OCI-LY1 (cell line): ENCODE measurements around the gene UNC93A.
A peak's percentile ranks its signal among the peaks of the same experiment; 100 is the strongest.

ENCODE experiments used
- H2AFZ ChIP-seq: fragments of 200-600 bp; sonication (generic), shearing (Covaris generic); 2 replicates; pipeline ENCODE4 v1.6.0; 2014; ENCODE audit warnings: antibody characterized with exemption, mild to moderate bottlenecking, low read length
- H3F3A ChIP-seq: fragments of 200-600 bp; sonication (generic), shearing (Covaris generic); 2 replicates; pipeline ENCODE4 v1.6.0; 2014; ENCODE audit warnings: mild to moderate bottlenecking, antibody characterized with exemption, low read length, moderate library complexity; ENCODE audit not compliant: insufficient read depth
- H3K27ac ChIP-seq: fragments of 200-600 bp; sonication (generic); 2 replicates; pipeline ENCODE4 v1.5.1; 2014; ENCODE audit warnings: low read length, mixed run types, mild to moderate bottlenecking, low read depth; ENCODE audit not compliant: poor library complexity, severe bottlenecking
- H3K27me3 ChIP-seq: fragments of 200-600 bp; sonication (generic); 2 replicates; pipeline ENCODE4 v1.6.0; 2014; ENCODE audit warnings: antibody characterized with exemption, mild to moderate bottlenecking, low read length, moderate library complexity; ENCODE audit not compliant: insufficient read depth
- H3K36me3 ChIP-seq: fragments of 200-600 bp; sonication (generic); 2 replicates; pipeline ENCODE4 v1.6.1; 2014; ENCODE audit warnings: mild to moderate bottlenecking, antibody characterized with exemption, low read length, moderate library complexity, mixed read lengths; ENCODE audit not compliant: insufficient read depth
- H3K4me1 ChIP-seq: fragments of 200-600 bp; sonication (generic); 2 replicates; pipeline ENCODE4 v1.5.1; 2014; ENCODE audit warnings: mild to moderate bottlenecking, low read length, moderate library complexity; ENCODE audit not compliant: insufficient read depth, severe bottlenecking
- H3K4me2 ChIP-seq: fragments of 200-600 bp; sonication (generic), shearing (Covaris generic); 2 replicates; pipeline ENCODE4 v1.6.1; 2014; ENCODE audit warnings: low read length
- H3K4me3 ChIP-seq: fragments of 200-600 bp; sonication (generic); 2 replicates; pipeline ENCODE4 v1.5.1; 2014; ENCODE audit warnings: low read length, low read depth, mild to moderate bottlenecking, mixed read lengths; ENCODE audit not compliant: poor library complexity, severe bottlenecking
- H3K79me2 ChIP-seq: fragments of 200-600 bp; shearing (Covaris generic); 2 replicates; pipeline ENCODE4 v1.6.1; 2016; ENCODE audit warnings: mixed run types, low read length, mixed read lengths; ENCODE audit not compliant: insufficient read depth
- H3K9ac ChIP-seq: fragments of 200-600 bp; sonication (generic), shearing (Covaris generic); 2 replicates; pipeline ENCODE4 v1.6.1; 2014; ENCODE audit warnings: mild to moderate bottlenecking, low read length, mixed read lengths
- H3K9me2 ChIP-seq: fragments of 200-600 bp; sonication (generic), shearing (Covaris generic); 2 replicates; pipeline ENCODE4 v1.6.1; 2014; ENCODE audit warnings: low read depth, mild to moderate bottlenecking, low read length, mixed read lengths
- H3K9me3 ChIP-seq: fragments of 200-600 bp; shearing (Covaris generic); 2 replicates; pipeline ENCODE4 v1.6.1; 2014; ENCODE audit warnings: low read length, mixed read lengths
- H4K20me1 ChIP-seq: fragments of 200-600 bp; sonication (generic), shearing (Covaris generic); 2 replicates; pipeline ENCODE4 v1.6.0; 2016; ENCODE audit warnings: mild to moderate bottlenecking, low read length; ENCODE audit not compliant: insufficient read depth
- EZH2 ChIP-seq: fragments of 200-600 bp; sonication (generic), shearing (Covaris generic); IDR thresholded peaks from 2 replicates; pipeline ENCODE4 v1.8.0; 2017; ENCODE audit warnings: borderline replicate concordance, mixed run types, mild to moderate bottlenecking, antibody characterized with exemption, low read length, moderate library complexity, mixed read lengths
- TF ChIP-seq, protein P1 (sequence below): fragments of 200-600 bp; sonication (generic), shearing (Covaris generic); IDR thresholded peaks from 2 replicates; pipeline ENCODE4 v1.5.1; 2017; ENCODE audit warnings: mild to moderate bottlenecking, antibody characterized with exemption, low read length, moderate library complexity, mixed read lengths

Gene UNC93A

DNA sequence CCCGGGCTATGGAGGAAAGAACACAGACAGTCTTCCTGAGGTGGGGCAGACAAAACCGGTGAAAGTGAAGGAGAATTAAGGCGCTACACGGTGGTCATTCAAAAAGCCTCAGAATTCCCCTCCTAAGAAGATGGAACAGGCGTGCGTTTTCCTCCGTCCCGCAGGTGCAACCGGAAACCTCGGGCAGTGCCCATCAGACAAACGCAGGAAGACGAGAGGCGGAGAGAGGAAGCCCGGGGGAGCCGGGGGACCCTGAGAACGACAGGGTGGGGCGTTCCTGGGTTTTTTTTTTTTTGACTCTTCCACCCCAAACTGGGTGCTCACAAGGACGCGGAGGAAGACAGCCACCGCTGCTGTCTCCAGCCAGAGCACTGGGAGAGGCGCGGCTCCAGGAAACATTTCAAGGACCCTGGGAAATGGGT is 59.2 kb downstream of the UNC93A start:
- H3K27me3 ChIP-seq, result no peaks in the 10 kb centered on the region
- H4K20me1 ChIP-seq, result no peaks in the 10 kb centered on the region
- no peaks in the 10 kb centered on the region for H3F3A ChIP-seq
- H3K27ac ChIP-seq, result no peak overlapping the region
- TF ChIP-seq, protein P1, sequence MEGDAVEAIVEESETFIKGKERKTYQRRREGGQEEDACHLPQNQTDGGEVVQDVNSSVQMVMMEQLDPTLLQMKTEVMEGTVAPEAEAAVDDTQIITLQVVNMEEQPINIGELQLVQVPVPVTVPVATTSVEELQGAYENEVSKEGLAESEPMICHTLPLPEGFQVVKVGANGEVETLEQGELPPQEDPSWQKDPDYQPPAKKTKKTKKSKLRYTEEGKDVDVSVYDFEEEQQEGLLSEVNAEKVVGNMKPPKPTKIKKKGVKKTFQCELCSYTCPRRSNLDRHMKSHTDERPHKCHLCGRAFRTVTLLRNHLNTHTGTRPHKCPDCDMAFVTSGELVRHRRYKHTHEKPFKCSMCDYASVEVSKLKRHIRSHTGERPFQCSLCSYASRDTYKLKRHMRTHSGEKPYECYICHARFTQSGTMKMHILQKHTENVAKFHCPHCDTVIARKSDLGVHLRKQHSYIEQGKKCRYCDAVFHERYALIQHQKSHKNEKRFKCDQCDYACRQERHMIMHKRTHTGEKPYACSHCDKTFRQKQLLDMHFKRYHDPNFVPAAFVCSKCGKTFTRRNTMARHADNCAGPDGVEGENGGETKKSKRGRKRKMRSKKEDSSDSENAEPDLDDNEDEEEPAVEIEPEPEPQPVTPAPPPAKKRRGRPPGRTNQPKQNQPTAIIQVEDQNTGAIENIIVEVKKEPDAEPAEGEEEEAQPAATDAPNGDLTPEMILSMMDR, result no peak
- no peak for TF ChIP-seq EZH2
- no peaks in the 10 kb centered on the region for H3K36me3 ChIP-seq
- H3K9me2 ChIP-seq, result no peaks in the 10 kb centered on the region
- no peak overlapping the region for H3K9ac ChIP-seq
- H3K4me1 ChIP-seq, result peaks cover 10% of the 10 kb centered on the region
- no peaks in the 10 kb centered on the region for H3K79me2 ChIP-seq
- H3K4me2 ChIP-seq, result no peak overlapping the region
- no peaks in the 10 kb centered on the region for H3K9me3 ChIP-seq
- H3K4me3 ChIP-seq, result peak overlapping the region; percentile 57
- H2AFZ ChIP-seq, result no peak overlapping the region

DNA sequence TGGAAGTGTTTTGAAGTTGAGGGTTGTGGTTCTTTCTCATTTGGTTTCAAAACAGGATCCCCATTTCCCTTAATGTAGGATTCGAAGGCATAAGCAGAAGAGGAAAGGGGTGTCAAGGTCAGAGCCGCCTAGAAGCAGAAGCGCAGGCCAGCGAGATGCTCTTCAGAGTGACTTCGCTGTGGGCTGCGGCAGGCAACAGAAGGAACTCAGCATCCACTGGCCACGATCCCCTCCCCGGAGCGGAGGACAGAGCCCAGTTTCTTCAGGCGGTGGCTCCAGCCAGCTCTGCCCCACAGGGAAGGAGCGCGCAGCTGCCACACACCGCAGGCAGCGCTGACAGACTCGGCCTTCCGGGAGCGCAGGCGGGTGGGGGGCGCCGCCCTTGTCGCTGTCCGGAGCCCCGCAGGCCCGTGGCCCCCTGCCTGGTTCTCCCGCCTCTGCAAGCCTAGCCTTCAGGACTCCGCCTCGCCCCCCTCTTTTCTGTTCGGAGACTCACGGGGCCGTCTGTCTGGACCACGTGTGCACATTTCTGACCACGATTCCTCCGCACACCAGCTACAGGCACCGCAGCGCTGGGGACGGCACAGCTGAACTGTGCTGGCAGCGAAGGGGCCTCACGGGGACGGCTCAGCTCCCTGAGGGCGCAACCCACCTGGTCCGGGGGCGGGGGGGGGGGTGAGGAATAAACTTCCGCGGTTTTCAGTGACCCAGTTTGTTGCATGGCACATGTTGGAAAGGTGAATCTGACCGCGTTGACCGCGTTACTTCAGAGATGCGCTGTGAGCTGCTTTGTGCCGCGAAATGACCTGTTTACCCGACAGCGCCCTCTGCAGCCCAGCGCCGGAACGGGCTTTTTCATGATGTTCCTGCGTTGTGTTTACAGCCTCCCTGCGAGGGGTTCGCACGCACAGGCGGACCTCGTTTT is 59.9 kb downstream of the UNC93A start:
- no peaks in the 10 kb centered on the region for H3K27me3 ChIP-seq
- peak overlapping the region; percentile 57 for H3K4me3 ChIP-seq

DNA sequence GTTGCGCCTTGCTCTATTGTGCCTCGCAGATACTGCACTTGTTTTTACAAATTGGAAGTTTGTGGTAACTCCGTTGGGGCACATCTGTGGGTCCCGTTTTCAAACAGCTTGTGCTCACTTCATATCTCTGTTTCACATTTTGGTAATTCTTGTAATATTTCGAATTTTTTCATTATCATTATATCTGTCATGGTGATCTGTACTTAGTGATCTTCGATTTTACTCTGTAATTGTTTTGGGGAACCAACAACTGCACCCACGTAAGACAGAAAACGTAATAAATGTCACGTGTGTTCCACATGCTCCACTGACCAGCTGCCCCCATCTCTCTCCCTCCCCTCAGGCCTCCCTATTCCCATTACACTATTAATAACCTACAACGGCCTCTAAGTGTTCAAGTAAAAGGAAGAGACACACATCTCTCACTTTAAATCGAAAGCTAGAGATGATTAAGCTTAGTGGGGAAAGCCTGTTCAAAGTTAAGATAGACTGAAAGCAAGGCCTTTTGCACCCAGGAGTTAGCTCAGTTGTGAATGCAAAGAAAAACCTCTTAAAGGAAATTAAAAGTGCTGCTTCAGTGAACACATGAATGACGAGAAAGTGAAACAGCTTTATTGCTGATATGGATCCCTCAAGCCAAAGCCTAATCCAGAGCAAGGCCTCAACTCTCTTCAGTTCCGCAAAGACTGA is 60.7 kb downstream of the UNC93A start:
- no peaks in the 10 kb centered on the region for H3K27me3 ChIP-seq
- H3K9me3 ChIP-seq, result no peaks in the 10 kb centered on the region
- no peak overlapping the region for H3K27ac ChIP-seq
- H4K20me1 ChIP-seq, result no peaks in the 10 kb centered on the region
- H3K79me2 ChIP-seq, result no peaks in the 10 kb centered on the region
- H3K4me3 ChIP-seq, result no peak overlapping the region
- no peaks in the 10 kb centered on the region for H3K9me2 ChIP-seq
- peaks cover 10% of the 10 kb centered on the region for H3K4me1 ChIP-seq
- H3K4me2 ChIP-seq, result peak overlapping the region; percentile 72
- H2AFZ ChIP-seq, result no peak overlapping the region
- TF ChIP-seq EZH2, result no peak
- TF ChIP-seq, protein P1, result no peak
- H3F3A ChIP-seq, result no peaks in the 10 kb centered on the region
- no peaks in the 10 kb centered on the region for H3K36me3 ChIP-seq
- H3K9ac ChIP-seq, result no peak overlapping the region

More for the DNA sequence above, 59.9 kb downstream of the UNC93A start:
- Histone ChIP-seq H3K4me1 (peaks cover 10% of the 10 kb centered on the region), H3K9me3 (no peaks in the 10 kb centered on the region), H3K36me3 (no peaks in the 10 kb centered on the region), H3K9ac (peak overlapping the region; percentile 23; the same call in 1 of the 2 replicates), H4K20me1 (no peaks in the 10 kb centered on the region), H3K4me2 (peak overlapping the region; percentile 72), H3K79me2 (no peaks in the 10 kb centered on the region), H3F3A (no peaks in the 10 kb centered on the region), H3K9me2 (no peaks in the 10 kb centered on the region), H3K27ac (no peak overlapping the region), H2AFZ (no peak overlapping the region)
- TF ChIP-seq EZH2, result no peak
- TF ChIP-seq, protein P1, result peak; percentile 81
